A673 (cell line): ENCODE measurements around the gene BTG2. TPM values are rescaled to one million over a fixed set of nuclear protein-coding genes. Genes with fewer than 3 reads are reported as not detected.

ENCODE experiments used
- BruUV-seq: library from RNA; stranded (reverse); fragments of 400-500 nt; replicated peaks from 2 replicates; lab custom pipeline; 2021; lab: Mats Ljungman, UMichigan
- CTCF ChIA-PET: fragments of 300-600 bp; sonication (Branson Sonifier 250); formaldehyde crosslinking; loops from one replicate; lab custom pipeline; 2022; ENCODE audit warnings: antibody characterized with exemption; lab: Charles Lee
- POLR2A ChIA-PET: fragments of 300-600 bp; sonication (Branson Sonifier 250); formaldehyde crosslinking; loops from one replicate; lab custom pipeline; 2022; ENCODE audit warnings: antibody characterized with exemption; ENCODE audit not compliant: low non-redundant PET; lab: Charles Lee
- DNase-seq: peaks from one replicate; pipeline ENCODE4 v3.0.0-alpha.2; 2015; ENCODE audit warnings: low spot score
- H3K27ac ChIP-seq: fragments of 200-600 bp; sonication (generic); 2 replicates; pipeline ENCODE4 v1.5.1; 2016; ENCODE audit warnings: mixed run types, low read depth, mild to moderate bottlenecking, mixed read lengths, antibody characterized with exemption, low read length; ENCODE audit not compliant: poor library complexity, severe bottlenecking
- H3K27me3 ChIP-seq: fragments of 200-600 bp; sonication (generic); replicated peaks from 2 replicates; pipeline ENCODE4 v1.6.1; 2017; ENCODE audit warnings: mixed run types, low read depth, mild to moderate bottlenecking, mixed read lengths, antibody characterized with exemption, low read length; ENCODE audit not compliant: insufficient read depth, poor library complexity
- H3K36me3 ChIP-seq: fragments of 200-600 bp; sonication (generic); 2 replicates; pipeline ENCODE4 v1.6.1; 2016; ENCODE audit warnings: mixed run types, mild to moderate bottlenecking, mixed read lengths, antibody characterized with exemption, low read length; ENCODE audit not compliant: insufficient read depth, poor library complexity, severe bottlenecking
- H3K4me1 ChIP-seq: fragments of 200-600 bp; sonication (generic); 2 replicates; pipeline ENCODE4 v1.6.1; 2017; ENCODE audit warnings: mixed run types, mild to moderate bottlenecking, mixed read lengths, antibody characterized with exemption, low read length; ENCODE audit not compliant: insufficient read depth, poor library complexity, severe bottlenecking
- H3K4me3 ChIP-seq: fragments of 200-600 bp; sonication (generic); 2 replicates; pipeline ENCODE4 v1.5.1; 2016; ENCODE audit warnings: low read depth, mixed run types, mild to moderate bottlenecking, mixed read lengths, low read length; ENCODE audit not compliant: poor library complexity, severe bottlenecking
- H3K9me3 ChIP-seq: fragments of 200-600 bp; sonication (generic); 2 replicates; pipeline ENCODE4 v1.6.1; 2016; ENCODE audit warnings: mixed run types, low read depth, mild to moderate bottlenecking, mixed read lengths, antibody characterized with exemption, low read length; ENCODE audit not compliant: poor library complexity, severe bottlenecking
- CTCF ChIP-seq: fragments of 300-800, 200-600 bp; sonication (generic); conservative IDR thresholded peaks from 2 replicates; pipeline ENCODE4 v1.5.1; 2017; ENCODE audit warnings: low read depth, mild to moderate bottlenecking, antibody characterized with exemption, low read length, moderate library complexity, mixed read lengths
- EZH2 ChIP-seq: fragments of 200-600 bp; sonication (generic); IDR thresholded peaks from 2 replicates; pipeline ENCODE4 v1.6.1; 2017; ENCODE audit warnings: borderline replicate concordance, low read depth, mild to moderate bottlenecking, mixed read lengths, antibody characterized with exemption, low read length; ENCODE audit not compliant: poor library complexity, severe bottlenecking
- intact Hi-C: fragments of 100-400 bp; cut with micrococcal nuclease; formaldehyde crosslinking; loops from one replicate; pipeline ENCODE4 v1.10.0; 2022; ENCODE audit not compliant: unreplicated experiment
- total RNA-seq: library from RNA; stranded (reverse); gene quantifications from 2 replicates; pipeline ENCODE4 v1.2.3, GENCODE V29; 2021

Gene BTG2
- total RNA-seq, 1 experiment from 2014 or later = 9.3 TPM

- TF ChIP-seq EZH2 (no peak), CTCF (no peak)
- intact Hi-C loops = no loop called here
These were observed 41.4 kb downstream of the BTG2 start for GRCh38 chr1:203346769-203347102.

GRCh38 chr1:203349166-203349565, 43.8 kb downstream of the BTG2 start:
- no peaks in the 10 kb centered on the region for H3K36me3 ChIP-seq
- no peak overlapping the region for H3K4me3 ChIP-seq
- no peak for DNase-seq
- ChIA-PET CTCF (no interaction called here), POLR2A (no interaction called here)
- no peaks in the 10 kb centered on the region for H3K27me3 ChIP-seq
- no peaks in the 10 kb centered on the region for H3K4me1 ChIP-seq
- no peaks in the 10 kb centered on the region for H3K9me3 ChIP-seq
- H3K27ac ChIP-seq = no peak overlapping the region
- no TSS peak for BruUV-seq
- intact Hi-C loops = no loop called here
- TF ChIP-seq EZH2 = no peak

More at GRCh38 chr1:203346769-203347102, 41.4 kb downstream of the BTG2 start:
- BruUV-seq = no TSS peak
- H3K4me1 ChIP-seq = no peaks in the 10 kb centered on the region
- no peaks in the 10 kb centered on the region for H3K27me3 ChIP-seq
- no peak for DNase-seq
- ChIA-PET POLR2A (no interaction called here), CTCF (interaction anchor here (0.6 to 1.3 kb wide), 3 partner anchors 12 to 245 kb away, joined by 4 to 5 read pairs (median 5); no protein-coding TSS in a partner anchor)
- no peaks in the 10 kb centered on the region for H3K9me3 ChIP-seq
- H3K4me3 ChIP-seq = no peak overlapping the region
- H3K27ac ChIP-seq = no peak overlapping the region
- H3K36me3 ChIP-seq = no peaks in the 10 kb centered on the region

GRCh38 chr1:203349773-203350524, 44.6 kb downstream of the BTG2 start:
- no peak overlapping the region for H3K4me3 ChIP-seq
- no peaks in the 10 kb centered on the region for H3K36me3 ChIP-seq
- no peak for TF ChIP-seq CTCF
- no peak for TF ChIP-seq EZH2
- no TSS peak for BruUV-seq
- CTCF ChIA-PET = interaction anchor here (1.7 kb wide), 1 partner anchor 8 kb away, joined by 7 read pairs; no protein-coding TSS in a partner anchor
- no peak overlapping the region for H3K27ac ChIP-seq
- POLR2A ChIA-PET = no interaction called here
- H3K9me3 ChIP-seq = no peaks in the 10 kb centered on the region
- H3K4me1 ChIP-seq = no peaks in the 10 kb centered on the region
- H3K27me3 ChIP-seq = no peaks in the 10 kb centered on the region
- no peak for DNase-seq
- intact Hi-C loops = no loop called here
